ENCODE results near the gene VNN1. TPM values are rescaled to one million over a fixed set of nuclear protein-coding genes. Genes with fewer than 3 reads are reported as not detected.

The VNN1 gene
- total RNA-seq, 2 donors from 2014 or later: 0.19 to 1.1 TPM

GRCh38 chr6:132731086-132731485 is 17.2 kb upstream of the VNN1 start:
- Histone ChIP-seq H3K27ac (no peak overlapping the region), H3K36me3 (no peaks in the 10 kb centered on the region), H3K9me3 (no peaks in the 10 kb centered on the region), H3K4me1 (no peaks in the 10 kb centered on the region), H3K4me3 (no peak overlapping the region), H3K27me3 (no peaks in the 10 kb centered on the region)
- TF ChIP-seq, protein P1, sequence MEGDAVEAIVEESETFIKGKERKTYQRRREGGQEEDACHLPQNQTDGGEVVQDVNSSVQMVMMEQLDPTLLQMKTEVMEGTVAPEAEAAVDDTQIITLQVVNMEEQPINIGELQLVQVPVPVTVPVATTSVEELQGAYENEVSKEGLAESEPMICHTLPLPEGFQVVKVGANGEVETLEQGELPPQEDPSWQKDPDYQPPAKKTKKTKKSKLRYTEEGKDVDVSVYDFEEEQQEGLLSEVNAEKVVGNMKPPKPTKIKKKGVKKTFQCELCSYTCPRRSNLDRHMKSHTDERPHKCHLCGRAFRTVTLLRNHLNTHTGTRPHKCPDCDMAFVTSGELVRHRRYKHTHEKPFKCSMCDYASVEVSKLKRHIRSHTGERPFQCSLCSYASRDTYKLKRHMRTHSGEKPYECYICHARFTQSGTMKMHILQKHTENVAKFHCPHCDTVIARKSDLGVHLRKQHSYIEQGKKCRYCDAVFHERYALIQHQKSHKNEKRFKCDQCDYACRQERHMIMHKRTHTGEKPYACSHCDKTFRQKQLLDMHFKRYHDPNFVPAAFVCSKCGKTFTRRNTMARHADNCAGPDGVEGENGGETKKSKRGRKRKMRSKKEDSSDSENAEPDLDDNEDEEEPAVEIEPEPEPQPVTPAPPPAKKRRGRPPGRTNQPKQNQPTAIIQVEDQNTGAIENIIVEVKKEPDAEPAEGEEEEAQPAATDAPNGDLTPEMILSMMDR (IDR thresholded peaks at IDR 0.05): no peak
- no peak for DNase-seq (ENCODE audit: low spot score)

DNA sequence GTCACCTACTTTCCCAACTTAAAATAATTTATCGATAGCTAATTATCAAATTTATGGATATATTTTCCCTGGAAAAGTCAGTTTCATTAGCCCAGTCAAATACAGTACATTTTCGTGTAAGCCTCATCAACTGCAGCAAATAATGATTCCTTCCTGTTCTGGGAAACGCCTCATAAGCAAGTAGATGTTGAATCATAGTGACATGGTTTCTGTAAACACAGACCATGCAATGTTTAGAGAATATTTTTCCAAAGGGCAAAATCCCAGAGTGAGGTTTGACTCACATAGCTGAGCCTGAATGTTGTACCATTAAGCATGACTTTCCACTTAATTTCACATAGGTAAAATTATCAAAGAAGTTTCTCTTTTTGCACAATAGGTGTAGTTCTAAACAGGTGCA is 16.7 kb upstream of the VNN1 start:
- TF ChIP-seq, protein P1 (IDR thresholded peaks at IDR 0.05): no peak
- H3K36me3 ChIP-seq: no peaks in the 10 kb centered on the region
- H3K27me3 ChIP-seq: no peaks in the 10 kb centered on the region
- no peak for DNase-seq (ENCODE audit: low spot score)
- H3K4me1 ChIP-seq: no peaks in the 10 kb centered on the region
- H3K27ac ChIP-seq: no peak overlapping the region
- no peak overlapping the region for H3K4me3 ChIP-seq
- no peaks in the 10 kb centered on the region for H3K9me3 ChIP-seq

- Histone ChIP-seq H3K27ac (no peak overlapping the region), H3K4me3 (no peak overlapping the region), H3K36me3 (no peaks in the 10 kb centered on the region), H3K27me3 (no peaks in the 10 kb centered on the region), H3K4me1 (no peaks in the 10 kb centered on the region), H3K9me3 (no peaks in the 10 kb centered on the region)
- DNase-seq (ENCODE audit: low spot score): no peak
- TF ChIP-seq, protein P1 (IDR thresholded peaks at IDR 0.05): no peak
Observed at GRCh38 chr6:132728616-132729015, 14.8 kb upstream of the VNN1 start.

DNA sequence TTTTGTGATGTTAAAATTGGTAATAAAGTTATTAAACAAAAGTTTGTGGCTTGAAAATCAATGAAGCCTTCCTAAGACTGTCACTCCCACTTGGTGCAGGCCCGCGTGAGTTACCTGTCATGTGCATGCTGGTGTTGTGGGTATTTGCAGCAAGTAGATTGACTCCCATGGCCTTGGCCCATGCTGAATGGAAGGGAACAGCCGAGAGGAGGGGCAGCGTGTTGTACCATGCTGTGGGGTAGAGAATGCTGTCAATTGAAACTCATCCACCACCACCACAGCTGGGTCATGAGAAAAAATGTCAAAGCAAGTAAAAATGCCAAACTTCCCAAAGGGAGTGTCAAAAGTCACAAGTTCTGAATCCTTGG is 12.7 kb upstream of the VNN1 start:
- Histone ChIP-seq H3K27ac (no peak overlapping the region), H3K4me3 (no peak overlapping the region), H3K36me3 (no peaks in the 10 kb centered on the region), H3K4me1 (no peaks in the 10 kb centered on the region), H3K9me3 (no peaks in the 10 kb centered on the region), H3K27me3 (no peaks in the 10 kb centered on the region)
- TF ChIP-seq, protein P1 (IDR thresholded peaks at IDR 0.05): no peak
- no peak for DNase-seq (ENCODE audit: low spot score)

DNA sequence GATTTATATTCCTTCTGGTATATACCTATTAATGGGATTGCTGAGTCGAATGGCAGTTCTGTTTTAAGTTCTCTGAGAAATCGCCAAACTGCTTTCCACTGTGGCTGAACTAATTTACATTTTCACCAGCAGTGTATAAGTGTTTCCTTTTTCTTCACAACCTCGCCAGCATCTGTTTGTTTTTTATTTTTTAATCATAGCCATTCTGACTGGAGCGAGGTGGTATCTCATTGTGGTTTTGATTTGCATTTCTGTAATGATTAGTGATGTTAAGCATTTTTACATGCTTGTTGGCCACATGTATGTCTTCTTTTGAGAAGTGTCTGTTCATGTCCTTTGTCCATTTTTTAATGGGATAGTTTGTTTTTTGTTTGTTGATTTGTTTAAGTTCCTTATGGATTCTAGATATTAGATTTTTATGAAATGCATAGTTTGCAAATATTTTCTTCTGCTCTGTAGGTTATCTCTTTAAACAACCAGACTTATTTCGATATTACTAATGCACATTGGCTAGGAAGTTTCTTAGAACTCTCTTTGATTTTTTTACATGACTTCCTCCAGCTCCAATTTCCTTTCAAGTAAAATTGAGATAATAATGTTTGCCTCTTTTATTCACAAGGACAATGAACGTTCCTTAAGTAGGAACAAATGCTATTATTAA is 12.2 kb upstream of the VNN1 start:
- Histone ChIP-seq H3K4me1 (no peaks in the 10 kb centered on the region), H3K36me3 (no peaks in the 10 kb centered on the region), H3K27me3 (no peaks in the 10 kb centered on the region), H3K9me3 (no peaks in the 10 kb centered on the region), H3K27ac (no peak overlapping the region), H3K4me3 (no peak overlapping the region)
- DNase-seq (ENCODE audit: low spot score): no peak
- TF ChIP-seq, protein P1 (IDR thresholded peaks at IDR 0.05): no peak

- no peaks in the 10 kb centered on the region for H3K9me3 ChIP-seq
- no peak overlapping the region for H3K27ac ChIP-seq
- no peak for DNase-seq (ENCODE audit: low spot score)
- H3K36me3 ChIP-seq: no peaks in the 10 kb centered on the region
- no peaks in the 10 kb centered on the region for H3K27me3 ChIP-seq
- no peaks in the 10 kb centered on the region for H3K4me1 ChIP-seq
- H3K4me3 ChIP-seq: no peak overlapping the region
- TF ChIP-seq, protein P1 (IDR thresholded peaks at IDR 0.05): no peak
Observed at GRCh38 chr6:132725471-132725870, 11.6 kb upstream of the VNN1 start.
